Urinary bladder (tissue), 4 donors: ENCODE measurements around the gene APCDD1L. TPM values are rescaled to one million over a fixed set of nuclear protein-coding genes. Genes with fewer than 3 reads are reported as not detected.
"Not testable (repeated sequence)": the region's sequence is repeated elsewhere in the genome, so short reads cannot be mapped to it uniquely, and the experiment has no call there.

ENCODE experiments used
- DNase-seq: peaks from one replicate; pipeline ENCODE4 v3.0.0-alpha.2; 2015; ENCODE audit errors: extremely low spot score
- H3K27ac ChIP-seq: one replicate; pipeline ENCODE4 v1.5.1; 2013; ENCODE audit warnings: low read depth, mild to moderate bottlenecking, moderate library complexity
- H3K36me3 ChIP-seq: one replicate; pipeline ENCODE4 v1.6.1; 2013; ENCODE audit warnings: mild to moderate bottlenecking, moderate library complexity; ENCODE audit not compliant: insufficient read depth
- H3K4me1 ChIP-seq: one replicate; pipeline ENCODE4 v1.6.1; 2013; ENCODE audit warnings: mild to moderate bottlenecking, moderate library complexity; ENCODE audit not compliant: insufficient read depth
- H3K4me3 ChIP-seq: one replicate; pipeline ENCODE4 v1.5.1; 2013; ENCODE audit warnings: low read depth, low read length
- WGBS: extraction: QIAGEN DNeasy Blood & Tissue Kit; methylation state at CpG from one replicate; pipeline ENCODE4 v1.1.7; 2013; 5-methylcytosine and 5-hydroxymethylcytosine counted together
- polyA plus RNA-seq: library from polyadenylated mRNA; stranded (reverse); fragments of 200-250 nt; gene quantifications from one replicate; pipeline ENCODE4 v1.2.3, GENCODE V29; 2013
- total RNA-seq: library from RNA; depleted of rRNA; stranded (reverse); fragments of >200 nt; gene quantifications from one replicate; pipeline ENCODE4 v1.2.3, GENCODE V29; 2014
- donor health status: healthy with polysubstance abuse.
- donor health status: healthy.

The APCDD1L gene
- total and polyA plus RNA-seq, 2 donors: 3.9 to 5.6 TPM

GRCh38 chr20:58417438-58417837, 97.8 kb downstream of the APCDD1L start:
- no peaks in the 10 kb centered on the region for H3K4me1 ChIP-seq
- no peak overlapping the region for H3K4me3 ChIP-seq
- H3K27ac ChIP-seq: no peak overlapping the region
- 97% methylated on average over 3 of the region's 3 CpGs for WGBS
- DNase-seq: no peak
- no peaks in the 10 kb centered on the region for H3K36me3 ChIP-seq

- no peaks in the 10 kb centered on the region for H3K4me1 ChIP-seq
- no peak overlapping the region for H3K4me3 ChIP-seq
- H3K36me3 ChIP-seq: no peaks in the 10 kb centered on the region
- H3K27ac ChIP-seq: no peak overlapping the region
- WGBS: 87% methylated on average over 2 of the region's 2 CpGs
- no peak for DNase-seq
These were observed 98.4 kb downstream of the APCDD1L start for GRCh38 chr20:58416835-58417234.

- no peak for DNase-seq
- Histone ChIP-seq H3K4me3 (no peak overlapping the region), H3K36me3 (no peaks in the 10 kb centered on the region), H3K4me1 (no peaks in the 10 kb centered on the region), H3K27ac (no peak overlapping the region)
- WGBS: 78% methylated on average over 1 of the region's 1 CpG
These were observed 99.1 kb downstream of the APCDD1L start for GRCh38 chr20:58416057-58416456.

- H3K4me3 ChIP-seq, H3K4me1 ChIP-seq, DNase-seq, H3K36me3 ChIP-seq, H3K27ac ChIP-seq: not testable (repeated sequence)
- WGBS: 97% methylated on average over 26 of the region's 26 CpGs
These were observed 100.4 kb downstream of the APCDD1L start for GRCh38 chr20:58414786-58415185.

- DNase-seq, H3K27ac ChIP-seq, H3K36me3 ChIP-seq, H3K4me1 ChIP-seq, H3K4me3 ChIP-seq: not testable (repeated sequence)
- WGBS: 98% methylated on average over 31 of the region's 35 CpGs
These were observed 101.0 kb downstream of the APCDD1L start for GRCh38 chr20:58414216-58414615.

Other genes with a start within 250 kb of the APCDD1L start
- gene RAB22A, start 205.7 kb downstream of the APCDD1L start, total RNA-seq: 28.2 TPM
- gene RAB22A, start 205.7 kb downstream of the APCDD1L start, polyA plus RNA-seq: 7.0 TPM
- 31.0 TPM for gene VAPB, start 126.2 kb downstream of the APCDD1L start, total RNA-seq
- 28.7 TPM for gene VAPB, start 126.2 kb downstream of the APCDD1L start, polyA plus RNA-seq
- 53.1 TPM for gene STX16, start 135.9 kb upstream of the APCDD1L start, total RNA-seq
- gene STX16, start 135.9 kb upstream of the APCDD1L start, polyA plus RNA-seq: 47.9 TPM
- 14.8 TPM for gene NPEPL1, start 177.4 kb upstream of the APCDD1L start, total RNA-seq
- gene NPEPL1, start 177.4 kb upstream of the APCDD1L start, polyA plus RNA-seq: 59.1 TPM